Heart left ventricle (tissue), 16 donors: ENCODE data around the gene JUP. TPM values are rescaled to one million over a fixed set of nuclear protein-coding genes. Genes with fewer than 3 reads are reported as not detected.
"Not testable (repeated sequence)": the region's sequence is repeated elsewhere in the genome, so short reads cannot be mapped to it uniquely, and the experiment has no call there.

ENCODE experiments used
- ATAC-seq, 4 donors: fragments of 200-7000 bp; cut with Tn5 transposase; one replicate each; pipeline ENCODE4 v1.9.1; 2020 to 2022; ENCODE audit warnings: moderate library complexity in 4 of 4, mild to moderate bottlenecking in 3 of 4, moderate number of reproducible peaks in 1 of 4
- DNase-seq, 5 donors: peaks; one replicate each; pipeline ENCODE4 v3.0.0-alpha.2; 2020
- H3K27ac ChIP-seq, 12 donors: fragments of 200-600 bp; sonication (generic) in 4 of 12; one replicate each; pipeline versions ENCODE4 v1.5.0 to v1.8.0; 2016 to 2022; ENCODE audit warnings: mild to moderate bottlenecking in 2 of 12
- H3K27me3 ChIP-seq, 9 donors: fragments of 200-600 bp; sonication (generic) in 2 of 9; one replicate each; pipeline versions ENCODE4 v1.5.1 to v1.8.0; 2016 to 2022; ENCODE audit warnings: mild to moderate bottlenecking in 3 of 9
- H3K36me3 ChIP-seq, 9 donors: fragments of 200-600 bp; sonication (generic) in 2 of 9; one replicate each; pipeline versions ENCODE4 v1.5.0 to v1.8.0; 2018 to 2022; ENCODE audit warnings: mild to moderate bottlenecking in 2 of 9
- H3K4me1 ChIP-seq, 12 donors: fragments of 200-600 bp; sonication (generic) in 4 of 12; one replicate each; pipeline versions ENCODE4 v1.5.0 to v1.8.0; 2016 to 2022; ENCODE audit warnings: mild to moderate bottlenecking in 3 of 12
- H3K4me3 ChIP-seq, 12 donors: fragments of 200-600 bp; sonication (generic) in 4 of 12; one replicate each; pipeline versions ENCODE4 v1.5.0 to v1.8.0; 2017 to 2022; ENCODE audit warnings: mild to moderate bottlenecking in 9 of 12, moderate library complexity in 4 of 12
- H3K9me3 ChIP-seq, 12 donors: fragments of 200-600 bp; sonication (generic) in 4 of 12; one replicate each; pipeline versions ENCODE4 v1.5.0 to v1.8.0; 2016 to 2022; ENCODE audit warnings: mild to moderate bottlenecking in 1 of 12
- CTCF ChIP-seq, 12 donors: fragments of 200-600 bp; sonication (generic) in 4 of 12; IDR thresholded peaks; one replicate each; pipeline versions ENCODE4 v1.5.0 to v1.8.0; 2018 to 2022; ENCODE audit warnings: antibody characterized with exemption in 12 of 12, mild to moderate bottlenecking in 5 of 12
- POLR2A ChIP-seq, 2 donors: fragments of 450-650 bp; IDR thresholded peaks; one replicate each; pipeline ENCODE4 v1.6.1; 2017; ENCODE audit warnings: antibody characterized with exemption in 2 of 2, mild to moderate bottlenecking in 2 of 2, moderate library complexity in 2 of 2
- WGBS, 4 donors: extraction: QIAGEN DNeasy Blood & Tissue Kit in 2 of 4; methylation state at CpG; one replicate each; pipeline versions ENCODE4 v1.1.5 to v1.1.7; 2013 to 2018; 5-methylcytosine and 5-hydroxymethylcytosine counted together
- intact Hi-C, 10 donors: fragments of 100-400 bp; cut with DNase I; formaldehyde crosslinking; loops; one replicate each; pipeline versions ENCODE4 v1.11.1 to v1.14.2; 2022
- long read RNA-seq, 3 donors: library from polyadenylated mRNA; unstranded; transcript quantifications; one replicate each; pipeline ENCODE4 v2.0.0, GENCODE V29; 2020 to 2021
- polyA plus RNA-seq, 2 donors: library from polyadenylated mRNA; stranded (reverse); fragments of 200-250 nt; gene quantifications; one replicate each; pipeline ENCODE4 v1.2.3, GENCODE V29; 2013
- total RNA-seq, 9 donors: library from RNA; depleted of rRNA in 2 of 9; stranded (reverse); fragments of >200 nt in 2 of 9; fragmentation: NEBNext Ultra II Directional in 3 of 9; extraction: Animal tissue kit (Norgen Biotek cat#: 25700) in 3 of 9; gene quantifications; one replicate each; pipeline versions ENCODE4 v1.1.0 to v1.2.4, GENCODE V29; 2016 to 2023
- donor health status: ischemic (EF 13 %, LVEDD 7.1; RV severe dilation, severe dysfunction).
- donor health status: healthy with polysubstance abuse.
- donor health status: DM: no; HTN: yes; CAD: no.
- donor health status: DM: no; HTN: no; CAD: no.
- donor health status: ischemic (EF 25% LVEDD 6.9; RV normal size, moderate dysfunction).
- donor health status: ischemic (EF 25% LVEDD 5.7; RV mildly dilated, moderate dysfunction).
- donor health status: healthy.
- donor health status: DM: yes; HTN: yes; CAD: no.
- donor health status: ischemic (EF 35%, LVEDD 5.7; RV mildly dilated, moderate dysfunction).
- donor health status: nonischemic (EF 11% LVEDD 7.7; RV severe dilation, severe dysfunction).
- donor health status: DM: yes; HTN: yes; CAD: no.
- donor health status: PGD.
- donor health status: ischemic (EF 29% LVEDD 5.4; RV normal size, mild dysfunction).
- donor health status: nonischemic (EF 23%, LVEDD 6.1; RV moderate dilation, normal function).

JUP gene
- total RNA-seq, result 100 to 1,000 TPM; 143 to 503 (median 166) TPM
- 100 to 1,000 TPM in 1 of 2 donors, 10 to 100 TPM in 1; 94.6 to 148 TPM for polyA plus RNA-seq
- long read RNA-seq, donor 1, transcript JUP-201 (15 exons, 3,200 nt), result major isoform, 11 of 95 reads
- long read RNA-seq, donor 1, partial matches to known transcripts, result 69 of 95 reads
- long read RNA-seq, donor 1, other reads (novel, unspliced or antisense), result 12 of 95 reads
- long read RNA-seq, donor 2, transcript JUP-201 (15 exons, 3,200 nt), result major isoform, 46 of 444 reads
- long read RNA-seq, donor 2, transcript JUP-203 (14 exons, 3,497 nt), result minor isoform, 8 of 444 reads
- long read RNA-seq, donor 2, partial matches to known transcripts, result 356 of 444 reads
- long read RNA-seq, donor 2, other reads (novel, unspliced or antisense), result 34 of 444 reads
- long read RNA-seq, donor 3, transcript JUP-201 (15 exons, 3,200 nt), result major isoform, 10 of 79 reads
- long read RNA-seq, donor 3, transcript JUP-203 (14 exons, 3,497 nt), result minor isoform, 6 of 79 reads
- long read RNA-seq, donor 3, partial matches to known transcripts, result 51 of 79 reads
- long read RNA-seq, donor 3, other reads (novel, unspliced or antisense), result 12 of 79 reads

GRCh38 chr17:41786227-41787020 is at the start of gene JUP:
Gene JUP, minus strand, starts transcription at chr17:41786711. Its CDS starts 14,857 bp downstream, at chr17:41771854.
- WGBS, 4 donors, result 1% methylated on average over 30 to 79 of the region's 79 CpGs
- peak within 1 kb of the TSS; percentile 75 to 99 (median 88) for H3K4me3 ChIP-seq
- peaks cover 13 to 60% (median 41%) of the 10 kb centered on the region in 12 donors for H3K4me1 ChIP-seq
- no peaks in the 10 kb centered on the region for H3K9me3 ChIP-seq
- intact Hi-C loops, result no loop called here
- peak; percentile 98 to 100 for TF ChIP-seq POLR2A (IDR thresholded peaks at IDR 0.05)
- peak; percentile 29 to 84 (median 74) for TF ChIP-seq CTCF (IDR thresholded peaks at IDR 0.05)
- H3K27ac ChIP-seq, result peak within 1 kb of the TSS; percentile 86 to 98 (median 96)
- no peaks in the 10 kb centered on the region for H3K27me3 ChIP-seq
- ATAC-seq (peak; percentile 91 to 94 (median 92)), DNase-seq (peak; percentile 99 to 100 (median 99))
- no peaks in the 10 kb centered on the region for H3K36me3 ChIP-seq

DNA sequence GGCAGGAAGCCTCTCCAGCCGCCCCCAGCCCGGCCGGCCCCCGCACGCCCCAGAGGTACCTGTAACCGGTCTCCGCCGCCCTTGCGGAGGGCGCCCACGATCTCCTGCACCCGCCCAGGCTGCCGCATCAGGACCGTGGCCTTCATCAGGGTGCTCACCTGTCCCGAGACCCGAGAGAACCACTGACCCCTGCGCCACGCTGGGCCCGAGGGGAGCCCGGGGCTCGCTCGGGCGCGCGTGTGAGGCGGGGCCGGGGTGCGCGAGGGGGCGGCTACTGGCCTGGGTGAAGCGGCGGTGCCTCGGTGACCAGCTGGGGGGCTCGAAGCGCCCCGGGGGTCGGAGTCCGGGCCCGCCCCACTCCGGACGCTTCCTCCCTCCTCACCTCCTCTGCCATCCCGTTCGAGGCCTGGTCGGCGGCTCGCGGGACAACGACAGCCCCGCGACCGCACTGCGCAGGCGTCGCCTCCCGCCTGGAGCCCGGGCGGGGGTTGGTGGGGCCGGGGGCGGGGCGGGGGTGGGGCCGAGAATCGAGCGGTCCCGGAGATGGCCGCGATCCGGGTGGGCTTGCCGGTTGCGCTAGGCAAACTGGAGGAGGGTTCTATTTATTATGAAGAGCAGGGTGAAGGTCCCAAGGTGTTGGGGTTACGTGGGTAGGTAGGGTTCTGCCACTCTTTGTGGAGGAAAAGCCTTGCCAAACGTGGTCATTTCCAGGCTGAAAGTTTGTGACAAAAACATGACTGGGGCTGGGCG is 49.5 kb upstream of the JUP start, which contains the start of gene NT5C3B:
Gene NT5C3B, minus strand, starts transcription at position 433 of the 750 bp plus-strand sequence. Its CDS starts 39 bp downstream, at position 394.
- ATAC-seq, result peak; percentile 68 to 96 (median 92)
- peak; percentile 54 to 83 (median 68) for DNase-seq
- TF ChIP-seq POLR2A (IDR thresholded peaks at IDR 0.05) (no peak), CTCF (IDR thresholded peaks at IDR 0.05) (no peak)
- peaks cover 0 to 17% (median 12%) of the 10 kb centered on the region in 12 donors for H3K4me1 ChIP-seq
- H3K36me3 ChIP-seq, result peaks cover 0 to 25% (median 18%) of the 10 kb centered on the region in 9 donors
- 1 to 5% (median 1%) methylated on average over 17 to 72 of the region's 72 CpGs for WGBS, 4 donors
- H3K9me3 ChIP-seq, result no peaks in the 10 kb centered on the region
- no peaks in the 10 kb centered on the region for H3K27me3 ChIP-seq
- H3K27ac ChIP-seq, result peak within 1 kb of the TSS in 11 of 12 donors; percentile 6 to 88 (median 64)
- intact Hi-C loops, result loop anchor here in 1 of 10 donors (2.0 kb wide), 1 partner anchor 23 kb away; the partner anchor contains the start of gene FKBP10
- H3K4me3 ChIP-seq, result peak within 1 kb of the TSS; percentile 73 to 97 (median 88)

GRCh38 chr17:41835214-41835799 is 48.8 kb upstream of the JUP start:
- WGBS, 4 donors, result 12 to 14% (median 12%) methylated on average over 13 of the region's 13 CpGs
- Histone ChIP-seq H3K36me3 (peaks cover 0 to 32% (median 23%) of the 10 kb centered on the region in 9 donors), H3K4me1 (peaks cover 0 to 17% (median 12%) of the 10 kb centered on the region in 12 donors), H3K9me3 (no peaks in the 10 kb centered on the region), H3K4me3 (peak overlapping the region; percentile 73 to 97 (median 88)), H3K27me3 (no peaks in the 10 kb centered on the region), H3K27ac (peak overlapping the region in 9 of 12 donors; percentile 6 to 88 (median 72))
- TF ChIP-seq CTCF (IDR thresholded peaks at IDR 0.05) (no peak), POLR2A (IDR thresholded peaks at IDR 0.05) (no peak)
- no peak for DNase-seq
- peak; percentile 17 to 63 (median 47) for ATAC-seq
- intact Hi-C loops, result loop anchor here in 1 of 10 donors (2.0 kb wide), 1 partner anchor 23 kb away; the partner anchor contains the start of gene FKBP10

DNA sequence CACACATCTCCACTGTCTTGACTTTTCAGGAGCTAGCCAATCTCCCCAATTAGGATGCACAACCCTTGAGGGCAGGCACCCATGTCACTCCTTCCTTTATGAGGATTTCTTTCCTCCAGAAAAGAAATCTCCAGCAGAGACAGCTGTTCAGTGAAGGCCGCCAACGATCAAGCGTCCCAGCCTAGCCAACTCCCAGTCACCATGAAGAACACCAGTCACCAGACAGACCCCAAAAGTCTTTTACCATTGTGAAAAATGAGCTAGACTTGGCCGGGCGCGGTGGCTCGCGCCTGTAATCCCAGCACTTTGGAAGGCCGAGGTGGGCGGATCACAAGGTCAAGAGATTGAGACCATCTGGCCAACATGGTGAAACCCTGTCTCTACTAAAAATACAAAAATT is 43.5 kb upstream of the JUP start:
- H3K27ac ChIP-seq, H3K27me3 ChIP-seq, ATAC-seq, H3K4me3 ChIP-seq, H3K4me1 ChIP-seq, H3K9me3 ChIP-seq: not testable (repeated sequence)
- intact Hi-C loops, result loop anchor here in 1 of 10 donors (10.0 kb wide), 1 partner anchor 55 kb away; no protein-coding TSS in a partner anchor
- peaks cover 0 to 83% (median 71%) of the 10 kb centered on the region in 9 donors for H3K36me3 ChIP-seq
- DNase-seq, result peak in 1 of 5 donors; percentile 28
- WGBS, 4 donors, result 84 to 88% (median 86%) methylated on average over 10 of the region's 10 CpGs
